Measurements from ENCODE around the gene IGFBP5.

Gene IGFBP5

GRCh38 chr2:216731465-216731864, 36.1 kb upstream of the IGFBP5 start:
- no peaks in the 10 kb centered on the region for H3K36me3 ChIP-seq (ENCODE audit: control insufficient read depth, insufficient read depth, low read length, severe bottlenecking)
- H3K4me1 ChIP-seq (ENCODE audit: control insufficient read depth, insufficient read depth, low read length) = peaks cover 8% of the 10 kb centered on the region
- no peak overlapping the region for H3K4me3 ChIP-seq (ENCODE audit: low read length)
- no peak overlapping the region for H3K9ac ChIP-seq (ENCODE audit: low read length)
- DNase-seq (ENCODE audit: low read depth) = no peak
- no peaks in the 10 kb centered on the region for H3K9me3 ChIP-seq (ENCODE audit: control insufficient read depth, low read length)
- H3K27me3 ChIP-seq (replicated peaks; ENCODE audit: control insufficient read depth, insufficient read depth, low read length) = peaks cover 7% of the 10 kb centered on the region

- Histone ChIP-seq H3K9ac (ENCODE audit: low read length) (no peak overlapping the region), H3K27me3 (replicated peaks; ENCODE audit: control insufficient read depth, insufficient read depth, low read length) (peaks cover 7% of the 10 kb centered on the region), H3K4me1 (ENCODE audit: control insufficient read depth, insufficient read depth, low read length) (peaks cover 8% of the 10 kb centered on the region), H3K9me3 (ENCODE audit: control insufficient read depth, low read length) (no peaks in the 10 kb centered on the region), H3K4me3 (ENCODE audit: low read length) (no peak overlapping the region), H3K36me3 (ENCODE audit: control insufficient read depth, insufficient read depth, low read length, severe bottlenecking) (no peaks in the 10 kb centered on the region)
- DNase-seq (ENCODE audit: low read depth) = no peak
Measured at GRCh38 chr2:216730871-216731270, 35.5 kb upstream of the IGFBP5 start.

GRCh38 chr2:216727346-216728122, 32.2 kb upstream of the IGFBP5 start:
- Histone ChIP-seq H3K4me1 (ENCODE audit: control insufficient read depth, insufficient read depth, low read length) (no peaks in the 10 kb centered on the region), H3K9ac (ENCODE audit: low read length) (no peak overlapping the region), H3K4me3 (ENCODE audit: low read length) (no peak overlapping the region), H3K27me3 (replicated peaks; ENCODE audit: control insufficient read depth, insufficient read depth, low read length) (peaks cover 7% of the 10 kb centered on the region), H3K9me3 (ENCODE audit: control insufficient read depth, low read length) (no peaks in the 10 kb centered on the region), H3K36me3 (ENCODE audit: control insufficient read depth, insufficient read depth, low read length, severe bottlenecking) (no peaks in the 10 kb centered on the region)
- DNase-seq (ENCODE audit: low read depth) = no peak

GRCh38 chr2:216724190-216724589, 28.8 kb upstream of the IGFBP5 start:
- H3K27me3 ChIP-seq (replicated peaks; ENCODE audit: control insufficient read depth, insufficient read depth, low read length) = no peaks in the 10 kb centered on the region
- DNase-seq (ENCODE audit: low read depth) = no peak
- H3K4me1 ChIP-seq (ENCODE audit: control insufficient read depth, insufficient read depth, low read length) = no peaks in the 10 kb centered on the region
- H3K9ac ChIP-seq (ENCODE audit: low read length) = no peak overlapping the region
- no peak overlapping the region for H3K4me3 ChIP-seq (ENCODE audit: low read length)
- no peaks in the 10 kb centered on the region for H3K36me3 ChIP-seq (ENCODE audit: control insufficient read depth, insufficient read depth, low read length, severe bottlenecking)
- H3K9me3 ChIP-seq (ENCODE audit: control insufficient read depth, low read length) = no peaks in the 10 kb centered on the region

GRCh38 chr2:216721141-216721540, 25.8 kb upstream of the IGFBP5 start:
- no peak for DNase-seq (ENCODE audit: low read depth)
- Histone ChIP-seq H3K4me3 (ENCODE audit: low read length) (no peak overlapping the region), H3K9ac (ENCODE audit: low read length) (no peak overlapping the region), H3K27me3 (replicated peaks; ENCODE audit: control insufficient read depth, insufficient read depth, low read length) (no peaks in the 10 kb centered on the region), H3K9me3 (ENCODE audit: control insufficient read depth, low read length) (no peaks in the 10 kb centered on the region), H3K4me1 (ENCODE audit: control insufficient read depth, insufficient read depth, low read length) (peaks cover 15% of the 10 kb centered on the region), H3K36me3 (ENCODE audit: control insufficient read depth, insufficient read depth, low read length, severe bottlenecking) (no peaks in the 10 kb centered on the region)

- Histone ChIP-seq H3K4me1 (ENCODE audit: control insufficient read depth, insufficient read depth, low read length) (peaks cover 19% of the 10 kb centered on the region), H3K9me3 (ENCODE audit: control insufficient read depth, low read length) (no peaks in the 10 kb centered on the region), H3K36me3 (ENCODE audit: control insufficient read depth, insufficient read depth, low read length, severe bottlenecking) (no peaks in the 10 kb centered on the region), H3K4me3 (ENCODE audit: low read length) (no peak overlapping the region), H3K27me3 (replicated peaks; ENCODE audit: control insufficient read depth, insufficient read depth, low read length) (no peaks in the 10 kb centered on the region), H3K9ac (ENCODE audit: low read length) (no peak overlapping the region)
- no peak for DNase-seq (ENCODE audit: low read depth)
Measured at GRCh38 chr2:216720722-216721121, 25.4 kb upstream of the IGFBP5 start.

GRCh38 chr2:216717907-216718615, 22.7 kb upstream of the IGFBP5 start:
- no peaks in the 10 kb centered on the region for H3K9me3 ChIP-seq (ENCODE audit: control insufficient read depth, low read length)
- no peaks in the 10 kb centered on the region for H3K36me3 ChIP-seq (ENCODE audit: control insufficient read depth, insufficient read depth, low read length, severe bottlenecking)
- peaks cover 44% of the 10 kb centered on the region for H3K4me1 ChIP-seq (ENCODE audit: control insufficient read depth, insufficient read depth, low read length)
- no peak for DNase-seq (ENCODE audit: low read depth)
- H3K27me3 ChIP-seq (replicated peaks; ENCODE audit: control insufficient read depth, insufficient read depth, low read length) = no peaks in the 10 kb centered on the region
- no peak overlapping the region for H3K4me3 ChIP-seq (ENCODE audit: low read length)
- H3K9ac ChIP-seq (ENCODE audit: low read length) = no peak overlapping the region

GRCh38 chr2:216717491-216717901, 22.1 kb upstream of the IGFBP5 start:
- H3K4me1 ChIP-seq (ENCODE audit: control insufficient read depth, insufficient read depth, low read length) = peaks cover 44% of the 10 kb centered on the region
- no peaks in the 10 kb centered on the region for H3K27me3 ChIP-seq (replicated peaks; ENCODE audit: control insufficient read depth, insufficient read depth, low read length)
- no peak overlapping the region for H3K4me3 ChIP-seq (ENCODE audit: low read length)
- H3K9ac ChIP-seq (ENCODE audit: low read length) = no peak overlapping the region
- DNase-seq (ENCODE audit: low read depth) = no peak
- no peaks in the 10 kb centered on the region for H3K36me3 ChIP-seq (ENCODE audit: control insufficient read depth, insufficient read depth, low read length, severe bottlenecking)
- no peaks in the 10 kb centered on the region for H3K9me3 ChIP-seq (ENCODE audit: control insufficient read depth, low read length)

GRCh38 chr2:216716109-216716508, 20.8 kb upstream of the IGFBP5 start:
- H3K27me3 ChIP-seq (replicated peaks; ENCODE audit: control insufficient read depth, insufficient read depth, low read length) = no peaks in the 10 kb centered on the region
- DNase-seq (ENCODE audit: low read depth) = no peak
- H3K9ac ChIP-seq (ENCODE audit: low read length) = no peak overlapping the region

GRCh38 chr2:216715402-216715974, 20.1 kb upstream of the IGFBP5 start:
- peaks cover 54% of the 10 kb centered on the region for H3K4me1 ChIP-seq (ENCODE audit: control insufficient read depth, insufficient read depth, low read length)
- H3K36me3 ChIP-seq (ENCODE audit: control insufficient read depth, insufficient read depth, low read length, severe bottlenecking) = no peaks in the 10 kb centered on the region
- H3K27me3 ChIP-seq (replicated peaks; ENCODE audit: control insufficient read depth, insufficient read depth, low read length) = no peaks in the 10 kb centered on the region
- no peak for DNase-seq (ENCODE audit: low read depth)
- no peaks in the 10 kb centered on the region for H3K9me3 ChIP-seq (ENCODE audit: control insufficient read depth, low read length)
- H3K4me3 ChIP-seq (ENCODE audit: low read length) = peak overlapping the region; percentile 29
- H3K9ac ChIP-seq (ENCODE audit: low read length) = peak overlapping the region; percentile 30

More at GRCh38 chr2:216716109-216716508, 20.8 kb upstream of the IGFBP5 start:
- H3K4me1 ChIP-seq (ENCODE audit: control insufficient read depth, insufficient read depth, low read length) = peaks cover 47% of the 10 kb centered on the region
- no peaks in the 10 kb centered on the region for H3K9me3 ChIP-seq (ENCODE audit: control insufficient read depth, low read length)
- no peaks in the 10 kb centered on the region for H3K36me3 ChIP-seq (ENCODE audit: control insufficient read depth, insufficient read depth, low read length, severe bottlenecking)
- no peak overlapping the region for H3K4me3 ChIP-seq (ENCODE audit: low read length)

GRCh38 chr2:216714376-216714775, 19.0 kb upstream of the IGFBP5 start:
- H3K4me3 ChIP-seq (ENCODE audit: low read length) = no peak overlapping the region
- peaks cover 4% of the 10 kb centered on the region for H3K9me3 ChIP-seq (ENCODE audit: control insufficient read depth, low read length)
- H3K4me1 ChIP-seq (ENCODE audit: control insufficient read depth, insufficient read depth, low read length) = peaks cover 57% of the 10 kb centered on the region
- no peaks in the 10 kb centered on the region for H3K36me3 ChIP-seq (ENCODE audit: control insufficient read depth, insufficient read depth, low read length, severe bottlenecking)
- H3K9ac ChIP-seq (ENCODE audit: low read length) = no peak overlapping the region
- no peaks in the 10 kb centered on the region for H3K27me3 ChIP-seq (replicated peaks; ENCODE audit: control insufficient read depth, insufficient read depth, low read length)
- no peak for DNase-seq (ENCODE audit: low read depth)
